B cell (primary cell): ENCODE results near the gene PTPRU. TPM values are rescaled to one million over a fixed set of nuclear protein-coding genes. Genes with fewer than 3 reads are reported as not detected.
"Not testable (repeated sequence)": the region's sequence is repeated elsewhere in the genome, so short reads cannot be mapped to it uniquely, and the experiment has no call there.

Experiments
- ATAC-seq: fragments of 200-7000 bp; cut with Tn5 transposase; one replicate; pipeline ENCODE4 v1.10.0; 2021; ENCODE audit warnings: low read depth, mild to moderate bottlenecking, moderate number of reproducible peaks, moderate library complexity
- CTCF ChIA-PET: fragments of 350-600 bp; sonication (Branson Sonifier 250); formaldehyde crosslinking; loops from one replicate; lab custom pipeline; 2021; ENCODE audit warnings: antibody characterized with exemption, inconsistent platforms; lab: Charles Lee
- POLR2A ChIA-PET: fragments of 350-600 bp; sonication (Branson Sonifier 250); formaldehyde crosslinking; loops from one replicate; lab custom pipeline; 2021; ENCODE audit warnings: antibody characterized with exemption; lab: Charles Lee
- DNase-seq: peaks from one replicate; pipeline ENCODE4 v3.0.0; 2013
- H2AFZ ChIP-seq: 2 replicates; pipeline ENCODE4 v1.6.1; 2012; ENCODE audit warnings: mild to moderate bottlenecking, low read depth, low read length; ENCODE audit not compliant: insufficient read depth, poor library complexity, severe bottlenecking
- H3K27ac ChIP-seq, 2 donors: 1 replicate in 1 of 2; 2 replicates in 1 of 2; pipeline ENCODE4 v1.5.1; 2012 to 2013; ENCODE audit warnings: low read length in 2 of 2, mild to moderate bottlenecking in 2 of 2, moderate library complexity in 1 of 2
- H3K27me3 ChIP-seq, 4 experiments: fragments of 200-600 bp in 1 of 4; sonication (generic) in 1 of 4; replicated peaks in 1 of 4; 1 replicate in 2 of 4; 2 replicates in 2 of 4; pipeline versions ENCODE4 v1.6.1 to v1.7.0; 2013 to 2016; ENCODE audit warnings: low read length in 3 of 4, mild to moderate bottlenecking in 2 of 4, mixed read lengths in 1 of 4, moderate library complexity in 1 of 4; ENCODE audit not compliant: insufficient read depth in 4 of 4, control insufficient read depth in 3 of 4; ENCODE audit errors: control extremely low read depth in 1 of 4
- H3K36me3 ChIP-seq, 2 experiments: replicated peaks in 1 of 2; 1 replicate in 1 of 2; 2 replicates in 1 of 2; pipeline versions ENCODE4 v1.6.1 to v1.7.1; 2013; ENCODE audit warnings: low read length in 1 of 2; ENCODE audit not compliant: insufficient read depth in 2 of 2, control insufficient read depth in 1 of 2; ENCODE audit errors: control extremely low read depth in 1 of 2, extremely low read depth in 1 of 2
- H3K4me1 ChIP-seq, 2 donors: fragments of 200-600 bp in 1 of 2; sonication (generic) in 1 of 2; 1 replicate in 1 of 2; 2 replicates in 1 of 2; pipeline versions ENCODE4 v1.5.1 to v1.6.1; 2013 to 2017; ENCODE audit warnings: low read length in 2 of 2; ENCODE audit not compliant: control insufficient read depth in 2 of 2, insufficient read depth in 2 of 2
- H3K4me2 ChIP-seq: replicated peaks from 2 replicates; pipeline ENCODE3; 2012; ENCODE audit warnings: mild to moderate bottlenecking, low read depth, low read length; ENCODE audit not compliant: poor library complexity, severe bottlenecking
- H3K4me3 ChIP-seq, 5 experiments: fragments of 200-600 bp in 1 of 5; sonication (generic) in 1 of 5; 1 replicate in 3 of 5; 2 replicates in 2 of 5; pipeline versions ENCODE4 v1.5.1 to v1.7.0; 2011 to 2016; ENCODE audit warnings: low read length in 4 of 5, mild to moderate bottlenecking in 4 of 5, low read depth in 2 of 5, control low read depth in 1 of 5, moderate library complexity in 1 of 5; ENCODE audit not compliant: insufficient read depth in 1 of 5; ENCODE audit errors: control extremely low read depth in 1 of 5, extremely low read depth in 1 of 5
- H3K79me2 ChIP-seq: fragments of 200-600 bp; sonication (generic); one replicate; pipeline ENCODE4 v1.6.0; 2016; ENCODE audit warnings: low read length; ENCODE audit not compliant: control insufficient read depth, insufficient read depth
- H3K9ac ChIP-seq: fragments of 200-600 bp; sonication (generic); 2 replicates; pipeline ENCODE4 v1.6.1; 2017; ENCODE audit warnings: mild to moderate bottlenecking, low read length, moderate library complexity
- H3K9me3 ChIP-seq, 3 donors: one replicate each; pipeline versions ENCODE4 v1.6.1 to v1.7.1; 2013; ENCODE audit warnings: low read length in 2 of 3; ENCODE audit not compliant: control insufficient read depth in 2 of 3, insufficient read depth in 1 of 3; ENCODE audit errors: control extremely low read depth in 1 of 3
- H4K20me1 ChIP-seq: 2 replicates; pipeline ENCODE4 v1.6.0; 2012; ENCODE audit warnings: mild to moderate bottlenecking, low read length; ENCODE audit not compliant: insufficient read depth, control insufficient read depth, poor library complexity, severe bottlenecking
- H3K27ac Mint-ChIP-seq: one replicate; pipeline ENCODE4 v1.8.0; 2021; ENCODE audit warnings: mixed read lengths
- H3K27me3 Mint-ChIP-seq: one replicate; pipeline ENCODE4 v1.8.0; 2021; ENCODE audit warnings: mixed read lengths
- H3K4me1 Mint-ChIP-seq: one replicate; pipeline ENCODE4 v1.8.0; 2021; ENCODE audit warnings: mixed read lengths
- H3K4me3 Mint-ChIP-seq: one replicate; pipeline ENCODE4 v1.8.0; 2021; ENCODE audit warnings: mixed read lengths
- H3K9me3 Mint-ChIP-seq: one replicate; pipeline ENCODE4 v1.8.0; 2022; ENCODE audit warnings: mixed read lengths; ENCODE audit not compliant: insufficient read depth
- CTCF ChIP-seq: fragments of 200-600 bp; IDR thresholded peaks from one replicate; pipeline ENCODE4 v1.8.0; 2022; ENCODE audit warnings: antibody characterized with exemption, mild to moderate bottlenecking
- EZH2 ChIP-seq: IDR thresholded peaks from 2 replicates; pipeline ENCODE4 v1.6.1; 2012; ENCODE audit warnings: borderline replicate concordance, low read depth, mild to moderate bottlenecking, moderate library complexity, low read length; ENCODE audit not compliant: insufficient read depth, poor library complexity, severe bottlenecking
- WGBS: methylation state at CpG from one replicate; pipeline ENCODE4 v1.1.5; 2013; ENCODE audit warnings: missing lambda C conversion rate; ENCODE audit not compliant: insufficient coverage; 5-methylcytosine and 5-hydroxymethylcytosine counted together
- intact Hi-C: fragments of 100-400 bp; cut with micrococcal nuclease; formaldehyde crosslinking; loops from one replicate; pipeline ENCODE4 v1.10.0; 2022
- polyA plus RNA-seq: library from polyadenylated mRNA; depleted of rRNA; stranded (reverse); fragments of >200 nt; gene quantifications from 2 replicates; pipeline ENCODE4 v1.2.3, GENCODE V29; 2012
- total RNA-seq, 2 donors: library from RNA; stranded (reverse); fragments of 120-200 nt in 1 of 2; gene quantifications; 1 replicate in 1 of 2; 2 replicates in 1 of 2; pipeline versions ENCODE4 v1.2.3 to v1.2.4, GENCODE V29; 2013 to 2022

The PTPRU gene
- total and polyA plus RNA-seq, 2 donors (not counting 1 experiment from before 2014, with no cell fraction given): 0.10 to 0.25 TPM

- Mint-ChIP-seq H3K9me3 (peaks cover 5% of the 10 kb centered on the region), H3K4me3 (no peak overlapping the region), H3K27ac (no peak overlapping the region), H3K27me3 (peaks cover 20% of the 10 kb centered on the region), H3K4me1 (no peaks in the 10 kb centered on the region)
- Histone ChIP-seq H3K9me3 (no peaks in the 10 kb centered on the region), H3K27me3 (no peaks in the 10 kb centered on the region), H3K79me2 (no peaks in the 10 kb centered on the region), H3K4me3 (no peak overlapping the region), H2AFZ (no peak overlapping the region), H3K27ac (no peak overlapping the region), H3K4me1 (no peaks in the 10 kb centered on the region), H3K9ac (no peak overlapping the region), H3K4me2 (no peak overlapping the region), H4K20me1 (no peaks in the 10 kb centered on the region), H3K36me3 (no peaks in the 10 kb centered on the region)
- WGBS: 93% methylated on average over 4 of the region's 4 CpGs
- intact Hi-C loops: no loop called here
- POLR2A ChIA-PET: no interaction called here
- TF ChIP-seq EZH2: no peak
- TF ChIP-seq CTCF: no peak
- DNase-seq (no peak), ATAC-seq (no peak)
- CTCF ChIA-PET: no interaction called here
Observed at GRCh38 chr1:29299446-29299845, 63.1 kb downstream of the PTPRU start.

GRCh38 chr1:29301732-29302131 is 65.4 kb downstream of the PTPRU start:
- ATAC-seq, H3K27ac Mint-ChIP-seq, H3K4me1 Mint-ChIP-seq, H3K27ac ChIP-seq, H3K9me3 Mint-ChIP-seq, CTCF ChIA-PET, intact Hi-C loops, H2AFZ ChIP-seq, H3K9ac ChIP-seq, H3K27me3 ChIP-seq, H4K20me1 ChIP-seq, H3K79me2 ChIP-seq, H3K4me2 ChIP-seq, H3K4me3 ChIP-seq, POLR2A ChIA-PET, H3K9me3 ChIP-seq, DNase-seq, H3K4me1 ChIP-seq, H3K4me3 Mint-ChIP-seq, H3K36me3 ChIP-seq: not testable (repeated sequence)
- 100% methylated on average over 3 of the region's 6 CpGs for WGBS
- peaks cover 18% of the 10 kb centered on the region for H3K27me3 Mint-ChIP-seq
